GM12892 (cell line): ENCODE measurements around the gene NCOA5.

ENCODE experiments used
- POLR2A ChIP-seq: IDR thresholded peaks from 2 replicates; pipeline ENCODE4 v1.6.1; 2011; ENCODE audit warnings: low read depth, low read length, control low read depth
- POLR2AphosphoS5 ChIP-seq: IDR thresholded peaks from 2 replicates; pipeline ENCODE4 v1.6.1; 2011; ENCODE audit warnings: low read depth, low read length, control low read depth
- TAF1 ChIP-seq: IDR thresholded peaks from 2 replicates; pipeline ENCODE4 v1.6.1; 2011; ENCODE audit warnings: low read depth, mild to moderate bottlenecking, control low read depth, low read length, borderline replicate concordance

DNA sequence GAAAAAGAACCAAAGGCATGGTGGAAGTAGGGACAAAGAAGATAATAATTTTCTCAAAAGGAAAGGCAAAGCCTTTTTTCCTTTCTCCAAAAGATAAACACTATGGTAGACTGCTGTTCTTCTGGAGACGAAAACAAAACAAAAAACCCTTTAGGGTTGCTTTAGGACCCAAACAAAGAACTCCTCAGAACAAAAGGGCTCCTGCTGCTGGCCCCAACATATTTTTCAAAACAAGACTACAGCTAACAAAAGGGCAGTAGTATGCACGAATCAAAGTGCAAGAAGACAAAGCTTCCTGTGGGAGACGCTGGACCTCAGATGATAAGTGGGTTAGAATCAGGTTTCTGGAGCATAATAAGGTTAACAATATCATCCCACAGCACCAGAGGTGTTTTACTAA lies 15.8 kb downstream of the NCOA5 start:
- TF ChIP-seq POLR2A (no peak), POLR2AphosphoS5 (no peak), TAF1 (no peak)
